Right cardiac atrium (tissue), 5 donors: ENCODE measurements around the gene WIZ. TPM values are rescaled to one million over a fixed set of nuclear protein-coding genes. Genes with fewer than 3 reads are reported as not detected.
"Not testable (repeated sequence)": the region's sequence is repeated elsewhere in the genome, so short reads cannot be mapped to it uniquely, and the experiment has no call there.

ENCODE experiments used
- ATAC-seq, 2 donors: fragments of 200-7000 bp; cut with Tn5 transposase; one replicate each; pipeline versions ENCODE4 v1.8.0 to v1.9.1; 2020; ENCODE audit warnings: moderate library complexity in 2 of 2, mild to moderate bottlenecking in 1 of 2
- DNase-seq, 3 donors: peaks; one replicate each; pipeline ENCODE4 v3.0.0-alpha.2; 2020
- H3K27ac ChIP-seq: one replicate; pipeline ENCODE4 v1.5.1; 2013; ENCODE audit warnings: mild to moderate bottlenecking, low read length, control low read depth, moderate library complexity
- H3K27me3 ChIP-seq: one replicate; pipeline ENCODE4 v1.6.1; 2013; ENCODE audit not compliant: control insufficient read depth, insufficient read depth
- H3K4me1 ChIP-seq: one replicate; pipeline ENCODE4 v1.6.1; 2013; ENCODE audit warnings: low read length; ENCODE audit not compliant: control insufficient read depth, insufficient read depth
- H3K4me3 ChIP-seq: one replicate; pipeline ENCODE4 v1.5.1; 2013; ENCODE audit warnings: low read length, control low read depth
- H3K9me3 ChIP-seq: one replicate; pipeline ENCODE4 v1.6.1; 2013; ENCODE audit warnings: low read length; ENCODE audit not compliant: control insufficient read depth
- WGBS: extraction: QIAGEN DNeasy Blood & Tissue Kit; methylation state at CpG from one replicate; pipeline ENCODE4 v1.1.7; 2013; 5-methylcytosine and 5-hydroxymethylcytosine counted together
- intact Hi-C, 4 donors: fragments of 100-400 bp; cut with DNase I; formaldehyde crosslinking; loops; one replicate each; pipeline versions ENCODE4 v1.11.0 to v1.14.0; 2022 to 2023
- polyA plus RNA-seq: library from polyadenylated mRNA; stranded (reverse); fragments of 200-250 nt; gene quantifications from one replicate; pipeline ENCODE4 v1.2.3, GENCODE V29; 2013
- total RNA-seq, 4 donors: library from RNA; stranded (reverse); fragmentation: NEBNext Ultra II Directional; extraction: Animal tissue kit (Norgen Biotek cat#: 25700); gene quantifications; one replicate each; pipeline ENCODE4 v1.2.1, GENCODE V29; 2021
- donor health status: healthy with polysubstance abuse.
- donor health status: DM: no; HTN: yes; CAD: no.
- donor health status: DM: no; HTN: no; CAD: no.
- donor health status: DM: no; HTN: yes; CAD: no; lungs with severe emphysema.
- donor health status: DM: yes; HTN: yes; CAD: no.

The WIZ gene
- total and polyA plus RNA-seq, 5 donors = 28.0 to 36.5 (median 31.2) TPM

- 54% methylated on average over 16 of the region's 16 CpGs for WGBS
- ATAC-seq (peak; percentile 61 to 70), DNase-seq (peak; percentile 29 to 70 (median 61))
- intact Hi-C loops = loop anchor here in 1 of 4 donors (10.0 kb wide), 1 partner anchor 45 kb away; no protein-coding TSS in a partner anchor
- H3K4me3 ChIP-seq = no peak within 1 kb of the TSS
- H3K27ac ChIP-seq = no peak within 1 kb of the TSS
- no peaks in the 10 kb centered on the region for H3K27me3 ChIP-seq
- H3K4me1 ChIP-seq = no peaks in the 10 kb centered on the region
- no peaks in the 10 kb centered on the region for H3K9me3 ChIP-seq
Observed at GRCh38 chr19:15479391-15480345, 29.9 kb upstream of the WIZ start, which contains the start of gene PGLYRP2. Gene PGLYRP2, minus strand, starts transcription at chr19:15479501. Its CDS starts 130 bp downstream, at chr19:15479371.

GRCh38 chr19:15476325-15476724 lies 26.6 kb upstream of the WIZ start:
- Histone ChIP-seq H3K4me1 (no peaks in the 10 kb centered on the region), H3K27me3 (no peaks in the 10 kb centered on the region), H3K4me3 (no peak overlapping the region), H3K9me3 (no peaks in the 10 kb centered on the region), H3K27ac (no peak overlapping the region)
- intact Hi-C loops = loop anchor here in 1 of 4 donors (10.0 kb wide), 1 partner anchor 48 kb away; no protein-coding TSS in a partner anchor
- ATAC-seq (no peak), DNase-seq (no peak)
- WGBS = 71% methylated on average over 5 of the region's 5 CpGs

GRCh38 chr19:15475611-15476010 lies 25.9 kb upstream of the WIZ start:
- 94% methylated on average over 10 of the region's 10 CpGs for WGBS
- no peaks in the 10 kb centered on the region for H3K27me3 ChIP-seq
- DNase-seq = no peak
- intact Hi-C loops = loop anchor here in 1 of 4 donors (10.0 kb wide), 1 partner anchor 49 kb away; no protein-coding TSS in a partner anchor
- H3K4me3 ChIP-seq = no peak overlapping the region
- H3K4me1 ChIP-seq = no peaks in the 10 kb centered on the region
- no peak for ATAC-seq
- H3K9me3 ChIP-seq = no peaks in the 10 kb centered on the region
- H3K27ac ChIP-seq = no peak overlapping the region

DNA sequence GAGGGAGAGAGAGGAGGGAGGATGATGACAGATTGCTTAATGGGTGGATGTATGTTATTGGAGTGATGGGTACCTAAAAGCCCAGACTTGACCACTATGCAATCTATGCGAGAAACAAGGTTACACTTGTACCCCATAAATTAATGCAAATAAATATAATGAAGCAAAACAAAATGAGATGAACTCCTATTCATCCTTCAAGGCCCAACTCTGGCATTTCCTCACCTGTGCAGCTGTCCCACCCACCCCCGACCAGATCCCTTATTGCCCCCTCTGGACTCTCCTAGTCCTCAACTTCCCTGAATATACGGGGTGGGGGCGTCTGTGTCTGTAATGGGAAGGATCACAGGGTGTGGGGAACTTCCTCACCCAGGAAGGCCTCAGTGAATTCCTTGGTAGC lies 25.4 kb upstream of the WIZ start:
- WGBS = 79% methylated on average over 4 of the region's 4 CpGs
- intact Hi-C loops = loop anchor here in 1 of 4 donors (10.0 kb wide), 1 partner anchor 50 kb away; no protein-coding TSS in a partner anchor
- Histone ChIP-seq H3K9me3 (no peaks in the 10 kb centered on the region), H3K27ac (no peak overlapping the region), H3K27me3 (no peaks in the 10 kb centered on the region), H3K4me3 (no peak overlapping the region), H3K4me1 (no peaks in the 10 kb centered on the region)
- no peak for ATAC-seq
- no peak for DNase-seq

DNA sequence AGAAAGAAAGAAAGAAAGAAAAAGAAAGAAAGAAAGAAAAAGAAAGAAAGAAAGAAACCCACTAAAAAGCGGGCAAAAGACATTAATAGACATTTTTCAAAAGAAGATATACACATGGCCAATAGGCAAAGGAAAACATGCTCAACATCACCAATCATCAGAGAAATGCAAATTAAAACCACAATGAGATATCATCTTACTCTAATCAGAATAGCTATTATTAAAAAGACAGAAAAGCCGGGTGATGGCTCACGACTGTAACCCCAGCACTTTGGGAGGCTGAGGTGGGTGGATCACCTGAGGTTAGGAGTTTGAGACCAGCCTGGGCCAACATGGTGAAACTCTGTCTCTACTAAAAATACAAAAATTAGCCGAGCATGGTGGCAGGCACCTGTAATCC lies 24.1 kb upstream of the WIZ start:
- H3K4me3 ChIP-seq, H3K4me1 ChIP-seq, H3K9me3 ChIP-seq, ATAC-seq, DNase-seq, H3K27me3 ChIP-seq, H3K27ac ChIP-seq: not testable (repeated sequence)
- intact Hi-C loops = loop anchor here in 1 of 4 donors (10.0 kb wide), 1 partner anchor 51 kb away; no protein-coding TSS in a partner anchor
- 79% methylated on average over 4 of the region's 4 CpGs for WGBS

GRCh38 chr19:15471639-15472101 lies 21.9 kb upstream of the WIZ start:
- Histone ChIP-seq H3K27ac (no peak overlapping the region), H3K4me3 (no peak overlapping the region), H3K27me3 (no peaks in the 10 kb centered on the region), H3K9me3 (no peaks in the 10 kb centered on the region), H3K4me1 (peaks cover 3% of the 10 kb centered on the region)
- peak in 1 of 2 donors; percentile 36 for ATAC-seq
- 53% methylated on average over 31 of the region's 31 CpGs for WGBS
- intact Hi-C loops = loop anchor here in 1 of 4 donors (10.0 kb wide), 1 partner anchor 53 kb away; no protein-coding TSS in a partner anchor
- peak in 1 of 3 donors; percentile 39 for DNase-seq

- peak in 2 of 3 donors; percentile 48 to 61 for DNase-seq
- H3K9me3 ChIP-seq = no peaks in the 10 kb centered on the region
- peaks cover 3% of the 10 kb centered on the region for H3K4me1 ChIP-seq
- no peaks in the 10 kb centered on the region for H3K27me3 ChIP-seq
- no peak overlapping the region for H3K27ac ChIP-seq
- H3K4me3 ChIP-seq = no peak overlapping the region
- ATAC-seq = peak; percentile 64 to 79
- 6% methylated on average over 65 of the region's 65 CpGs for WGBS
- intact Hi-C loops = loop anchor here in 2 of 4 donors (10.0 kb wide), 2 partner anchors 55 to 85 kb away; no protein-coding TSS in a partner anchor
Observed at GRCh38 chr19:15469513-15470297, 19.9 kb upstream of the WIZ start.

GRCh38 chr19:15468675-15469512 lies 19.1 kb upstream of the WIZ start:
- Histone ChIP-seq H3K4me3 (no peak overlapping the region), H3K27ac (no peak overlapping the region), H3K4me1 (peaks cover 3% of the 10 kb centered on the region), H3K9me3 (no peaks in the 10 kb centered on the region), H3K27me3 (no peaks in the 10 kb centered on the region)
- intact Hi-C loops = loop anchor here in 1 of 4 donors (10.0 kb wide), 1 partner anchor 86 kb away; no protein-coding TSS in a partner anchor
- ATAC-seq (no peak), DNase-seq (no peak)
- WGBS = 57% methylated on average over 12 of the region's 12 CpGs

DNA sequence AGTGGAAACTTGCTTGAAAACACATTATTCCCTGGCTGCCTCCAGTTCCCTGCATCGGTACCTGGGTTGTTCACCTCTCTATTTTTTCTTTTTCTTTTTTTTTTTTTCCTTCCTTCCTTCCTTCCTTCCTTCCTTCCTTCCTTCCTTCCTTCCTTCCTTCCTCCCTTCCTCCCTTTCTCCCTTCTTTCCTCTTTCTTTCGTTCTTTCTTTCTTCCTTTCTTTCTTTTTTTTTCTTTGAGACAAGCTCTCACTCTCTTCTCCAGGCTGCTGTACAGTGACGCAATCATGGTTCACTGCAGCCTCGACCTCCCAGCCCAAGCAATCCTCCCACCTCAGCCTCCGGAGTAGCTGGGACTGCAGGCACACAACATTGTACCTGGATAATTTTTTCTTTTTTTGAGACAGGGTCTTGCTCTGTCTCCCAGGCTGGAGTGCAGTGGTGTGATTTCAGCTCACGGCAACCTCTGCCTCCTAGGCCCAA lies 18.0 kb upstream of the WIZ start:
- ATAC-seq (no peak), DNase-seq (no peak)
- Histone ChIP-seq H3K27me3 (no peaks in the 10 kb centered on the region), H3K9me3 (no peaks in the 10 kb centered on the region), H3K4me1 (peaks cover 3% of the 10 kb centered on the region), H3K27ac (no peak overlapping the region), H3K4me3 (no peak overlapping the region)
- intact Hi-C loops = loop anchor here in 1 of 4 donors (10.0 kb wide), 1 partner anchor 87 kb away; no protein-coding TSS in a partner anchor
- 75% methylated on average over 6 of the region's 6 CpGs for WGBS
